ENCODE data around the gene THAP4. TPM values are rescaled to one million over a fixed set of nuclear protein-coding genes. Genes with fewer than 3 reads are reported as not detected.

The THAP4 gene
- total RNA-seq, 6 experiments from 2014 or later = 40.6 to 47.9 (median 43.0) TPM

GRCh38 chr2:241617431-241618154, 19.4 kb downstream of the THAP4 start:
- peaks cover 32% of the 10 kb centered on the region for H3K36me3 Mint-ChIP-seq (ENCODE audit: low read depth)
- DNase-seq = no peak
- no peaks in the 10 kb centered on the region; the same call in 1 of the 2 replicates for H3K27me3 Mint-ChIP-seq (ENCODE audit: insufficient read depth)
- no peak overlapping the region for H3K4me3 Mint-ChIP-seq
- TF ChIP-seq, protein P1, sequence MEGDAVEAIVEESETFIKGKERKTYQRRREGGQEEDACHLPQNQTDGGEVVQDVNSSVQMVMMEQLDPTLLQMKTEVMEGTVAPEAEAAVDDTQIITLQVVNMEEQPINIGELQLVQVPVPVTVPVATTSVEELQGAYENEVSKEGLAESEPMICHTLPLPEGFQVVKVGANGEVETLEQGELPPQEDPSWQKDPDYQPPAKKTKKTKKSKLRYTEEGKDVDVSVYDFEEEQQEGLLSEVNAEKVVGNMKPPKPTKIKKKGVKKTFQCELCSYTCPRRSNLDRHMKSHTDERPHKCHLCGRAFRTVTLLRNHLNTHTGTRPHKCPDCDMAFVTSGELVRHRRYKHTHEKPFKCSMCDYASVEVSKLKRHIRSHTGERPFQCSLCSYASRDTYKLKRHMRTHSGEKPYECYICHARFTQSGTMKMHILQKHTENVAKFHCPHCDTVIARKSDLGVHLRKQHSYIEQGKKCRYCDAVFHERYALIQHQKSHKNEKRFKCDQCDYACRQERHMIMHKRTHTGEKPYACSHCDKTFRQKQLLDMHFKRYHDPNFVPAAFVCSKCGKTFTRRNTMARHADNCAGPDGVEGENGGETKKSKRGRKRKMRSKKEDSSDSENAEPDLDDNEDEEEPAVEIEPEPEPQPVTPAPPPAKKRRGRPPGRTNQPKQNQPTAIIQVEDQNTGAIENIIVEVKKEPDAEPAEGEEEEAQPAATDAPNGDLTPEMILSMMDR (IDR thresholded peaks at IDR 0.05) = no peak
- H3K4me1 Mint-ChIP-seq (ENCODE audit: low read depth) = peaks cover 8% of the 10 kb centered on the region
- H3K9me3 Mint-ChIP-seq = peaks cover 13% of the 10 kb centered on the region
- no peak overlapping the region; the same call in 1 of the 2 replicates for H3K27ac Mint-ChIP-seq

GRCh38 chr2:241616168-241617125, 20.5 kb downstream of the THAP4 start:
- H3K27ac Mint-ChIP-seq = no peak overlapping the region
- H3K4me3 Mint-ChIP-seq = no peak overlapping the region
- TF ChIP-seq, protein P1 (IDR thresholded peaks at IDR 0.05) = no peak
- no peaks in the 10 kb centered on the region; the same call in 1 of the 2 replicates for H3K27me3 Mint-ChIP-seq (ENCODE audit: insufficient read depth)
- no peak for DNase-seq
- H3K9me3 Mint-ChIP-seq = peaks cover 9% of the 10 kb centered on the region
- peaks cover 18% of the 10 kb centered on the region for H3K4me1 Mint-ChIP-seq (ENCODE audit: low read depth)
- H3K36me3 Mint-ChIP-seq (ENCODE audit: low read depth) = peaks cover 27% of the 10 kb centered on the region

DNA sequence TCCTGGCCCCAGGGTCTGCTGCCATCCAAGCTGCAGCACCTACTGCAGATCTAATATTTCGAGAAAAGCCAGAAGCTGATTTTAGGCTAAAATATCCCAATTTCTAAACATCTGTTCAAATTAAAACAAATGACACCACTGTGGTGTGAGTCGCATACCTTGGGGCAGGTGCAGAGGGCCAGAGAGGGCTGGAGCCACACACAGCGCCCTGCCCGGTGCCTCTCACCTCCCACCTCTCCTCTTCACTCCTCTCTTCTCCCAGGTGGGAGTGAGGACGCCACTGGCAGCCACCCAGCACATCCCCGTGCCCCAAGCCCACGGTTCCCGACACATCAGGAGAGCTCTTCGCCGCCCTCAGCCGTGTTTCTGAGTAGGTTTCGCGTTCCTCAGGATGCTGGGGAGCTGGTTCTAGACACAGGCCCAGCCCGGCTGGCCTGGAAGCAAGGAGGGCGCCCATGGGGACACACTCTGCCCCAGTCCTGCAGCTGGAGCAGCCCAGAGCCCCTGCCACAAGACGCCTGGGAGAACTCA, 21.4 kb downstream of the THAP4 start:
- peaks cover 21% of the 10 kb centered on the region for H3K4me1 Mint-ChIP-seq (ENCODE audit: low read depth)

GRCh38 chr2:241615041-241615440, 21.9 kb downstream of the THAP4 start:
- DNase-seq = no peak

More for the DNA sequence above, 21.4 kb downstream of the THAP4 start:
- Mint-ChIP-seq H3K36me3 (ENCODE audit: low read depth) (peaks cover 20% of the 10 kb centered on the region), H3K27ac (no peak overlapping the region), H3K4me3 (no peak overlapping the region), H3K27me3 (ENCODE audit: insufficient read depth) (no peaks in the 10 kb centered on the region; the same call in 1 of the 2 replicates), H3K9me3 (peaks cover 4% of the 10 kb centered on the region)
- TF ChIP-seq, protein P1 (IDR thresholded peaks at IDR 0.05) = no peak
- no peak for DNase-seq

More at GRCh38 chr2:241615041-241615440, 21.9 kb downstream of the THAP4 start:
- peaks cover 17% of the 10 kb centered on the region for H3K36me3 Mint-ChIP-seq (ENCODE audit: low read depth)
- no peak overlapping the region for H3K27ac Mint-ChIP-seq
- H3K27me3 Mint-ChIP-seq (ENCODE audit: insufficient read depth) = no peaks in the 10 kb centered on the region; the same call in 1 of the 2 replicates
- TF ChIP-seq, protein P1 (IDR thresholded peaks at IDR 0.05) = no peak
- no peaks in the 10 kb centered on the region; the same call in 1 of the 2 replicates for H3K9me3 Mint-ChIP-seq
- H3K4me1 Mint-ChIP-seq (ENCODE audit: low read depth) = peaks cover 23% of the 10 kb centered on the region
- no peak overlapping the region for H3K4me3 Mint-ChIP-seq
